CD14-positive monocyte (primary cell): Measurements from ENCODE around the gene PDGFD. TPM values are rescaled to one million over a fixed set of nuclear protein-coding genes. Genes with fewer than 3 reads are reported as not detected.

Source experiments
- DNase-seq, 3 donors: peaks; one replicate each; pipeline ENCODE4 v3.0.0-alpha.2; 2011 to 2022
- H2AFZ ChIP-seq: 2 replicates; pipeline ENCODE4 v1.6.0; 2012; ENCODE audit warnings: mild to moderate bottlenecking, low read depth, low read length, inconsistent platforms; ENCODE audit not compliant: insufficient read depth, poor library complexity, severe bottlenecking
- H3K27ac ChIP-seq, 2 donors: 1 replicate in 1 of 2; 2 replicates in 1 of 2; pipeline ENCODE4 v1.5.1; 2012 to 2013; ENCODE audit warnings: low read length in 2 of 2, control low read depth in 1 of 2, inconsistent platforms in 1 of 2, low read depth in 1 of 2, mild to moderate bottlenecking in 1 of 2
- H3K27me3 ChIP-seq, 2 donors: one replicate each; pipeline versions ENCODE4 v1.6.0 to v1.6.1; 2011 to 2013; ENCODE audit warnings: low read length in 2 of 2; ENCODE audit not compliant: control insufficient read depth in 2 of 2, insufficient read depth in 2 of 2
- H3K36me3 ChIP-seq, 2 donors: replicated peaks in 1 of 2; 1 replicate in 1 of 2; 2 replicates in 1 of 2; pipeline versions ENCODE4 v1.5.1 to v1.6.1; 2012 to 2013; ENCODE audit warnings: low read length in 2 of 2, control low read depth in 1 of 2, inconsistent platforms in 1 of 2, mild to moderate bottlenecking in 1 of 2; ENCODE audit not compliant: insufficient read depth in 2 of 2, control insufficient read depth in 1 of 2
- H3K4me1 ChIP-seq, 2 donors: 1 replicate in 1 of 2; 2 replicates in 1 of 2; pipeline versions ENCODE4 v1.5.1 to v1.6.1; 2012 to 2013; ENCODE audit warnings: low read length in 2 of 2, control low read depth in 1 of 2, inconsistent platforms in 1 of 2, mild to moderate bottlenecking in 1 of 2, moderate library complexity in 1 of 2; ENCODE audit not compliant: insufficient read depth in 2 of 2, control insufficient read depth in 1 of 2
- H3K4me2 ChIP-seq: replicated peaks from 2 replicates; pipeline ENCODE3; 2012; ENCODE audit warnings: low read length, moderate library complexity, mild to moderate bottlenecking; ENCODE audit not compliant: poor library complexity, severe bottlenecking; ENCODE audit errors: extremely low read depth
- H3K4me3 ChIP-seq, 3 experiments: fragments of 200-600 bp in 1 of 3; sonication (generic) in 1 of 3; replicated peaks in 1 of 3; 1 replicate in 2 of 3; 2 replicates in 1 of 3; pipeline ENCODE4 v1.5.1; 2011 to 2013; ENCODE audit warnings: low read length in 3 of 3, mild to moderate bottlenecking in 3 of 3, control low read depth in 2 of 3, low read depth in 2 of 3, inconsistent platforms in 1 of 3, moderate library complexity in 1 of 3
- H3K79me2 ChIP-seq: 2 replicates; pipeline ENCODE4 v1.6.0; 2012; ENCODE audit warnings: mild to moderate bottlenecking, control low read depth, inconsistent platforms, low read length, moderate library complexity; ENCODE audit not compliant: insufficient read depth
- H3K9ac ChIP-seq: 2 replicates; pipeline ENCODE4 v1.6.0; 2017; ENCODE audit warnings: low read length, mild to moderate bottlenecking; ENCODE audit not compliant: insufficient read depth, poor library complexity, severe bottlenecking
- H3K9me3 ChIP-seq, 2 donors: replicated peaks in 1 of 2; 1 replicate in 1 of 2; 2 replicates in 1 of 2; pipeline versions ENCODE4 v1.5.1 to v1.6.1; 2012 to 2013; ENCODE audit warnings: low read length in 2 of 2, control low read depth in 1 of 2; ENCODE audit not compliant: control insufficient read depth in 1 of 2, insufficient read depth in 1 of 2
- H4K20me1 ChIP-seq: 2 replicates; pipeline ENCODE4 v1.6.0; 2012; ENCODE audit warnings: mild to moderate bottlenecking, low read length, control low read depth, moderate library complexity; ENCODE audit not compliant: insufficient read depth
- H3K27ac Mint-ChIP-seq, 7 donors: one replicate each; pipeline ENCODE4 v1.8.0; 2020; ENCODE audit warnings: mild to moderate bottlenecking in 7 of 7, mixed read lengths in 7 of 7, moderate library complexity in 6 of 7, inconsistent platforms in 2 of 7
- H3K27me3 Mint-ChIP-seq, 3 donors: one replicate each; pipeline ENCODE4 v1.8.0; 2021 to 2022; ENCODE audit warnings: low read depth in 3 of 3, mild to moderate bottlenecking in 3 of 3, mixed read lengths in 3 of 3, moderate library complexity in 3 of 3, inconsistent platforms in 1 of 3
- H3K36me3 Mint-ChIP-seq, 2 donors: one replicate each; pipeline ENCODE4 v1.8.0; 2020; ENCODE audit warnings: mixed read lengths in 2 of 2, inconsistent platforms in 1 of 2, mild to moderate bottlenecking in 1 of 2
- H3K4me1 Mint-ChIP-seq: one replicate; pipeline ENCODE4 v1.8.0; 2020; ENCODE audit warnings: mild to moderate bottlenecking, mixed read lengths
- H3K4me3 Mint-ChIP-seq, 2 donors: one replicate each; pipeline ENCODE4 v1.8.0; 2020; ENCODE audit warnings: mild to moderate bottlenecking in 2 of 2, mixed read lengths in 2 of 2, moderate library complexity in 1 of 2
- H3K9me3 Mint-ChIP-seq, 7 donors: one replicate each; pipeline ENCODE4 v1.8.0; 2020 to 2022; ENCODE audit warnings: mixed read lengths in 7 of 7, mild to moderate bottlenecking in 6 of 7, moderate library complexity in 6 of 7, inconsistent platforms in 2 of 7
- CTCF ChIP-seq: fragments of 200-600 bp; IDR thresholded peaks from one replicate; pipeline ENCODE4 v1.8.0; 2022; ENCODE audit warnings: antibody characterized with exemption, mild to moderate bottlenecking
- WGBS: methylation state at CpG from one replicate; pipeline ENCODE4 v1.1.5; 2013; ENCODE audit warnings: missing lambda C conversion rate; ENCODE audit not compliant: insufficient coverage; 5-methylcytosine and 5-hydroxymethylcytosine counted together
- intact Hi-C, 2 donors: fragments of 100-400 bp; cut with micrococcal nuclease; formaldehyde crosslinking; loops; one replicate each; pipeline versions ENCODE4 v1.15.0 to v1.15.1; 2023
- polyA plus RNA-seq, 3 donors: library from polyadenylated mRNA; depleted of rRNA in 1 of 3; unstranded in 2 of 3; stranded (reverse) in 1 of 3; fragments of 300-500 nt in 2 of 3; fragments of >200 nt in 1 of 3; fragmentation: Illumina TruSeq in 2 of 3; gene quantifications; 1 replicate in 2 of 3; 2 replicates in 1 of 3; pipeline ENCODE4 v1.2.3, GENCODE V29; 2012 to 2021

PDGFD gene
- polyA plus RNA-seq, 3 donors = 0.05 to 0.15 TPM; not detected in 1

- H4K20me1 ChIP-seq = no peaks in the 10 kb centered on the region
These were observed 27.1 kb downstream of the PDGFD start for GRCh38 chr11:104136861-104137260.

GRCh38 chr11:104134745-104135144 is 29.2 kb downstream of the PDGFD start:
- Histone ChIP-seq H3K79me2 (no peaks in the 10 kb centered on the region), H3K27me3 (no peaks in the 10 kb centered on the region), H2AFZ (no peak overlapping the region), H3K4me2 (no peak overlapping the region), H3K9ac (no peak overlapping the region), H3K9me3 (no peaks in the 10 kb centered on the region), H4K20me1 (no peaks in the 10 kb centered on the region), H3K27ac (no peak overlapping the region), H3K4me3 (no peak overlapping the region), H3K4me1 (no peaks in the 10 kb centered on the region), H3K36me3 (no peaks in the 10 kb centered on the region)
- DNase-seq = no peak
- H3K36me3 Mint-ChIP-seq = no peaks in the 10 kb centered on the region
- H3K27ac Mint-ChIP-seq = no peak overlapping the region
- no peaks in the 10 kb centered on the region for H3K4me1 Mint-ChIP-seq
- 57% methylated on average over 1 of the region's 1 CpG for WGBS
- no peak for TF ChIP-seq CTCF
- intact Hi-C loops = loop anchor here in 1 of 2 donors (10.0 kb wide), 1 partner anchor 1520 kb away; no protein-coding TSS in a partner anchor
- no peak overlapping the region for H3K4me3 Mint-ChIP-seq
- peaks cover 0 to 5% (median 0%) of the 10 kb centered on the region in 7 donors for H3K9me3 Mint-ChIP-seq
- H3K27me3 Mint-ChIP-seq = peaks cover 0 to 2% (median 0%) of the 10 kb centered on the region in 3 donors

More at GRCh38 chr11:104136861-104137260, 27.1 kb downstream of the PDGFD start:
- Histone ChIP-seq H3K4me2 (no peak overlapping the region), H3K4me1 (no peaks in the 10 kb centered on the region), H3K9me3 (no peaks in the 10 kb centered on the region), H3K27ac (no peak overlapping the region), H3K4me3 (no peak overlapping the region), H3K9ac (no peak overlapping the region), H3K27me3 (no peaks in the 10 kb centered on the region), H3K36me3 (no peaks in the 10 kb centered on the region), H3K79me2 (no peaks in the 10 kb centered on the region), H2AFZ (no peak overlapping the region)
- Mint-ChIP-seq H3K4me1 (no peaks in the 10 kb centered on the region), H3K9me3 (peaks cover 0 to 5% (median 0%) of the 10 kb centered on the region in 7 donors), H3K4me3 (no peak overlapping the region), H3K27me3 (peaks cover 0 to 2% (median 0%) of the 10 kb centered on the region in 3 donors), H3K36me3 (no peaks in the 10 kb centered on the region), H3K27ac (no peak overlapping the region)
- intact Hi-C loops = loop anchor here in 1 of 2 donors (10.0 kb wide), 1 partner anchor 1518 kb away; no protein-coding TSS in a partner anchor
- no peak for DNase-seq
- TF ChIP-seq CTCF = no peak
